GM19467 (cell line): Measurements from ENCODE around the gene SORL1-AS1.

Source experiments
- ATAC-seq: cut with Tn5 transposase; IDR thresholded peaks from one replicate; pipeline ENCODE4 v1.9.1; 2021; ENCODE audit warnings: mild to moderate bottlenecking, moderate library complexity; ENCODE audit not compliant: unreplicated experiment

SORL1-AS1 gene

GRCh38 chr11:121476379-121477032 is 23.7 kb upstream of the SORL1-AS1 start:
- no peak for ATAC-seq

- no peak for ATAC-seq
Measured at GRCh38 chr11:121474680-121475079, 21.9 kb upstream of the SORL1-AS1 start.

- no peak for ATAC-seq
Measured at GRCh38 chr11:121473064-121473777, 20.5 kb upstream of the SORL1-AS1 start.

GRCh38 chr11:121472312-121472711 is 19.5 kb upstream of the SORL1-AS1 start:
- ATAC-seq = no peak

- ATAC-seq = no peak
Measured at GRCh38 chr11:121471167-121471566, 18.4 kb upstream of the SORL1-AS1 start.

- ATAC-seq = no peak
Measured at GRCh38 chr11:121469910-121470309, 17.1 kb upstream of the SORL1-AS1 start.

- peak; percentile 46 for ATAC-seq
Measured at GRCh38 chr11:121467965-121468364, 15.2 kb upstream of the SORL1-AS1 start.

- no peak for ATAC-seq
Measured at GRCh38 chr11:121467471-121467870, 14.7 kb upstream of the SORL1-AS1 start.

GRCh38 chr11:121466063-121466794 is 13.5 kb upstream of the SORL1-AS1 start:
- ATAC-seq = no peak

- no peak for ATAC-seq
Measured at GRCh38 chr11:121465709-121466062, 12.9 kb upstream of the SORL1-AS1 start.

GRCh38 chr11:121464352-121464946 is 11.7 kb upstream of the SORL1-AS1 start:
- ATAC-seq = peak; percentile 49

GRCh38 chr11:121463689-121464335 is 11.0 kb upstream of the SORL1-AS1 start:
- ATAC-seq = no peak

GRCh38 chr11:121461843-121462242 is 9.1 kb upstream of the SORL1-AS1 start:
- ATAC-seq = no peak

GRCh38 chr11:121460941-121461514 is 8.3 kb upstream of the SORL1-AS1 start:
- no peak for ATAC-seq

GRCh38 chr11:121459413-121460017 is 6.7 kb upstream of the SORL1-AS1 start:
- no peak for ATAC-seq

- no peak for ATAC-seq
Measured at GRCh38 chr11:121458551-121458950, 5.8 kb upstream of the SORL1-AS1 start.

GRCh38 chr11:121456816-121457431 is 4.2 kb upstream of the SORL1-AS1 start:
- ATAC-seq = no peak

- no peak for ATAC-seq
Measured at GRCh38 chr11:121456151-121456550, 3.4 kb upstream of the SORL1-AS1 start.

- no peak for ATAC-seq
Measured at GRCh38 chr11:121455115-121455514, 2.3 kb upstream of the SORL1-AS1 start.
